GM21717 (cell line): ENCODE measurements around the gene COMT.

Source experiments
- ATAC-seq: cut with Tn5 transposase; IDR thresholded peaks from one replicate; pipeline ENCODE4 v1.9.1; 2021; ENCODE audit warnings: mild to moderate bottlenecking, moderate library complexity; ENCODE audit not compliant: unreplicated experiment

COMT gene

DNA sequence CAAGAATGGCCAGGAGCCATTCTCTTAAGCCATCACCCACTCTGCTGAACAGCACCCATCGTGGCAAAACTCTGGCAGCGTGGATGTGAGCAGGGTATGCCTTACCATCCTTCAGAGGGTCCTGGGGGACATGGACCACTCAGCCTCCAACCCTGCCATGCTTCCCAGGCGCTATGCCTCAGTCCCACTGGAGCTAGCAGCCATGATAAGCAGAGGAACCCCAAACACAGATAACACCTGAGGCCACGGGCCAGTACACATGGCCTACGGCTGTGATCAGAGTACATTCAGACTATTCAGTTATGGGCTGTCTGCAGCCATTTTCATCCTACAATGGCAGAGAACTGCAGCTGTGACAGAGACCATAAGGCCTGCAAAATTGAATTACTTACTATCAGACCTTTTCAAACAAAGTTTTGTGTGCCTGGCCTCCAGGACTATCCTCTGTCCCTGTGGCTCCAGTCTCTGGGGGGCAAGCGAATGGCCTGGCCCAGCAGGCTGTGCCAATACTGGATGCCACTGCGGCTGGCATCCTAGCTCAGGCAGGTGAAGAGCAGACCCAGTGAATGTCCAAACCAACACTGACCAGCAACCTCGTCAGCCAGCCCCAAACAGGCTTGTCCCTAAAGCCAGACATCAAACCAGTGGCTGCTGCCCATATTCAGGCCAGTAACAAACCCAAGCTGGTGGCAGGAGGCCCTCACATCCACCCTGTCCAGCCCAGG lies 68.2 kb downstream of the COMT start:
- no peak for ATAC-seq

DNA sequence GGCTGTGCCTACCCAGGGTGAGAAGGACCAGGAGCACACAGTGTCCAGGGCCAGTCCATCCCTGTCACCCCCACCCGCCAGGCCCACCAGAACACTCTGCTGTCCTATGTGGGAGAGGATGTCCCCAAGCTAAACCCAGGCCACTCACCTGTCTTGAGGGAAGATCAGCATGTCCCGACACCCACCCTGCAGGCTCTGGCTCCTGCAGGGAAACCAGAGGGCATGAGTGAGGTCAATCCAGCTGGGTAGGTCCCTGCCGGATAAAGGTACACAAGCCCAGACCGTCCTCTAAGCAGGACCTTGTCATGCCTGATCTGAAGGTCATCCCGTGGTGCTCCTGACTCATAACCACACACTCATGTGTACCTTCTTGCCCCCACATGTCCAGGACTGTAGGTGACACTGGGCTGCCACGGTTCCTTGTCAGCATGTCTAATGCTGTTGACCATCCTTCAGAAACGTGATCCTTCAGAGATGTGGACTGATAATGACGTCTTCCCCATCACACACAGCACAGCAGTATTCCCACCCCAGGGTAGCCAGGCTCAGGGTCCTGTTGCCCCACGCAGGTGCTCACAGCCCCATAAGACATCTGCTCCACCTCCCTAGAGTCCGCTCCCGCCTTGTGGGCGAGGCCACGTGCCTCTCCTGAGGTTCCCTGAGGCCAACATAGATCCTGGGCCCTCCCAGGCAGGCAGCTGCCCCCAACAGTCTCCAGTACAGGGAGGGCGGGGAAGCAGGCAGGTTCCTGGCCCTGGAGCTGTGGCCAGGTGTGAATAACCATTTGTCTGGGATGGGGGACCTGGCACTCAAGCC lies 68.9 kb downstream of the COMT start:
- ATAC-seq: no peak

DNA sequence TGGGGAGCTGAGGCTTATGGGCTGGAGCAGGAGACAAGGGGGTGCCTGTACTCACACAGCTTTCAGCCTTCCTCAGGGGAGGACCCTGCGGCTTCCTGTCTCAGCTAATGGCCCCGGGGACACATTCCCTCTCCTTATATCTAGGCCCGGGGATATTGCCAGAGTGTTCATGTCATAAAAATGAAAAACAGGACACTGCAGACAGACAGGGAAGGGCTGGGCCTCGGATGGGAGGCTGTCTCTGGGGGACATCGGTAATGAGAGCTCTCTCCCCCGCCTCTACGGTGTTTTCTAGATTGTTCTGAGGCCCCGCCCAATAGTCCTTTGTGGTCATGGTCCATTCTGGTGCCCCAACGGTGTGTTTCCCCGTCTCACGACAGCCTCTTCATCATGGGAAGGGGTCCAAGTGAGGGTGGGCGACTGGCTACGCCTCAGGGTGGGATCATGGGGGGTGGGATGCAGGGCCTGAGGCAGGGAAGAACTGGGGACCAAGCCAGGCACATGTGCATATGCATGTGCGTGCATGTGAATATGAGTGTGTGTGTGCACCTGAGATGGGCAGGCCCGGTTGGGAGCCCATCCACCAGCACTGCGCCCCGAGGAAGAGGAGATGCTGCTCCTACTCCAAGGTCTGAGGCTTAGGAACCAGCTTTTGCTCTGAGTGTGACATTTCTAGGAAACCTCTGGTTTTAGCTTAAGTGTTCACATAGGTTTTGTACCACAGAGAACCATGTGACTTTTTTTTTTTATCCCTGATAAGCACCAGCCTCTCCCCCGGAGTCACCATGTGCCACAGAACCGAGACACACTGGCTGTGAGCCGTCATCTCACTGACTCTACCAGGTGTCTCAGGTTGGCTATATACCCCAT lies 69.8 kb downstream of the COMT start:
- no peak for ATAC-seq

DNA sequence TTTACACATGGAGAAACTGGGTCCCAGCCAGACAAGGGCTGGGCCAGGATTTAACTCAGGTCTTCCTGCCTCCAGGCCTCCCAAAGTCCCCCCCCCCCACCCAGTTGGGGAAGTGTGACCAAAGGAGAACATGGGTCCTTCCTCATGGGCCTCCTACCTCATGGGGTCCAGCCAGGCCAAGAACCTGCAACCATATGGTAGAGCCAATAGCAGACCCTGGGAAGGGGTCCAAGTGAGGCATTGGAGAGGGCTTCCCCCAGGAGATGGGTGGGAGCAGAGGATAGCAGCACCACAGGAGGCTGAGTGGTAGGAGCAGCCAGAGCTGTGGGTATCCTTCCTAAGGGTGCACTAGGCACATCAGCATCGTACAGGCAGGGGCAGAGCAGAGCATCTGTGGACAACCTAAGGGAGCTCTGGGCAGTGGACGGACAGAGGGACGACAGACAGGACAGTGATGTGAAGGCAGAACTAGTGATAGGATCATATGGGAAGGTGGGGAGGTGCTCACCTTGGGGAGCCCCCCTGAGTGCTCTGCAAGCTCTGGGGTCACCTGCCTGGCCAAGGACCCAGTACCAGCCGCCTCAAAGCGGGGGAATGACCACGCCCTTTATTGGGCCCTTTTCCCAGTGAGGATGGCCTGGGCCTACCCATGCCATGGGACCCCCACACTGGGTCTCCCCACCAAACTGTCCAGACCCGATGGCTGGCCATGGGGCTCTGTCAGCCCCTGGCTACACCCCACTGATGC lies 70.6 kb downstream of the COMT start:
- ATAC-seq: no peak

DNA sequence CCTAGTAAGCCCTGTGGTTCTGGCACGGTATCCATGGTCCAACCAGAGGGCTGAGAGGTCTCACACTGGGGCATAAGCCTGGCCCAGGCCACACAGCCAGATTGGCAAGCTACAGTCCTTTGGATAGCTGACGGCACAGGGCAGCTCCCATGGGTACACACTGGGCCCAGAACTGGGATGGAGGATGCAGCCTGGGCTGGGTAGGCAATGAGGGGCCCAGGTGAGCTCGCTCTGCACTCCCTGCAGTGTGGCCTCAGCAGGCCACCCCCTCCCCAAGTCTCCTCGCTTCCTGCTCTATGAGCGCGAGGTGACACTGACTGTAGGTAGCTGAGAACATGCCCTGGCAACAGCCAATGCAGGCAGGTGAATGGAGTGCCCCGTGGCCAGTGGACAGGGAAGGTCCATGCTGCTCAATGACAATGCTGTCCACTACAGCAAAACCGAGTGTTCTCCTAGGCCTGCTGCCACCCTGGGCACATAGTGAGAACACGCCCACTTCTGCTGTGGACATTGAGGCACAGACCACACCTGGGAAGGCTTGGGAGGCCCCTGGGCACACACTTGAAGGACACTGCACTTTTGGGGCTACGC lies 71.3 kb downstream of the COMT start:
- ATAC-seq: no peak

DNA sequence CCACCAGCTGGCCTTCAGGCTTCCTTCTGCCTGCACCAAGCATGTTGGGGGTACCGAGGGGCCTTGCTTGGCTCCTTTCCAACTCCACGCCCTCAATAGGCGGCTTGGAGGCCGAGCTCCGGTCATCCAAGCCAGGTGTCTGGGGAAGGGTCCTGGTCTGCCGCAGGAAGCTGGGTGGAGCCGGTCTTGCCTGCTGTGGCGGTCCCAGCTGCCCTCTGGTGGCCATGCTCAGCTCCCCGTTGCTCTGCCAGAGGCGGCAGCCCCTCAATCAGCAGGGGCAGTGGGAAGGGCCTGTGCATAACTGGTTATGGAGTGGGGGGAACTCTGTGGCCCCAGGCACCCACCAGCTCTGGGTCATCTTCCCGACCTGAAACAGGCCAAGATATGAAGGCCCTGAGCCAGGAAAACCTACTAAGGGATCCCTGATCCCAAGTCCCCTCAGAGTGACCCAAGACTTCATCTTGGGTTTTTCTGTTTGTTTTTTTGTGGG lies 71.9 kb downstream of the COMT start:
- ATAC-seq: no peak

DNA sequence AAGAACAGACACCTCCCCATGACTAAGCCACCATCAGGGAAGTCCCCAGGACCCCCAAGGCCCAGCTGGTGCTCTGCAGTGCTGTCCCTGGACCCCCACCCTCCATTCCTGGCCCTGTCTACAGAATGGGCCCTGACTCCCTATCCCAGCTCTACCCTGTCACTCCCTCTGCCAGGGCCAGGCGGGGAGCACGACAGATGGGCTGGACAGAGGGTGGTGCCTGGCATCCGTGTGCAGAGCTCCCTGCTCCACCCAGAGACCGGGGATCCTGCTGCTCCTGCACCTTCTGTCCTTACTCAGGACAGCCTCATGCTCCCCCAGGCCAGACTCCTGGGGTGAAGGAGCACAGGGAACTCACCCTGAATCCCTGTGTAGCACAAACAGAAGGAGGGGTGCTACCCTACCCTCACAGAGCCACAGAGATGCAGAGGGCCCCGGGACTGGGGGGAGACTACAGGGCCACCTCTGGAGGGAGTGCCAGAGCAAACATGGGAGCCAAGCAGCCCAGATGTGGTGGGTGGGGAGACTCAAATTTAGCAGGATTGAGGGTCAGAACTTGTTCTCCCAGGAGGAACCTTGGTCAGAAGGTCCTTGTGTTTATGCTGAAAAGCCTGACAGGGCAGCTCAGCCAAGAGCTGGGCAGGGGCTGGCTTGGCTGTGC lies 73.1 kb downstream of the COMT start:
- no peak for ATAC-seq

DNA sequence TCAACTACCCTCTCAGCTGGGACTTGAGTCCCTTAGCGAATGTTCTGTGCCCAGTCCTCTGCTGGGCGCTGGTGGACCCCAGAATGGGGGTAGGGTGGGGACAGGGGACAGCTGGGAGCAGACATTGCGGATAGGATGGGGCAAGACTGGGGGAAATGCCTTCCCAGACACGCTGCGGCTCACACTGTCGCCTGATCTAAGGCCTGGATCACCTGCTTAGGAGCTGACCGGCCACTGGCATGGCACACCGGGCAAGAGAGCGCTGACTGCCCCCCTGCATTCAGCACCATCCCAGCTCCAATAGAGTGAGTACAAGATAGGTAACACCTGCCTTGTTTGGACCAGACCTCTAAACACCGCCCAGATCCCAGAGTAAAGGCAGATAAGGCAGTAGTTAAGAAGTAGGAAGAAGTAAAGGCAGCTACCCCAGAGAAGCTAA lies 73.6 kb downstream of the COMT start:
- ATAC-seq: no peak

DNA sequence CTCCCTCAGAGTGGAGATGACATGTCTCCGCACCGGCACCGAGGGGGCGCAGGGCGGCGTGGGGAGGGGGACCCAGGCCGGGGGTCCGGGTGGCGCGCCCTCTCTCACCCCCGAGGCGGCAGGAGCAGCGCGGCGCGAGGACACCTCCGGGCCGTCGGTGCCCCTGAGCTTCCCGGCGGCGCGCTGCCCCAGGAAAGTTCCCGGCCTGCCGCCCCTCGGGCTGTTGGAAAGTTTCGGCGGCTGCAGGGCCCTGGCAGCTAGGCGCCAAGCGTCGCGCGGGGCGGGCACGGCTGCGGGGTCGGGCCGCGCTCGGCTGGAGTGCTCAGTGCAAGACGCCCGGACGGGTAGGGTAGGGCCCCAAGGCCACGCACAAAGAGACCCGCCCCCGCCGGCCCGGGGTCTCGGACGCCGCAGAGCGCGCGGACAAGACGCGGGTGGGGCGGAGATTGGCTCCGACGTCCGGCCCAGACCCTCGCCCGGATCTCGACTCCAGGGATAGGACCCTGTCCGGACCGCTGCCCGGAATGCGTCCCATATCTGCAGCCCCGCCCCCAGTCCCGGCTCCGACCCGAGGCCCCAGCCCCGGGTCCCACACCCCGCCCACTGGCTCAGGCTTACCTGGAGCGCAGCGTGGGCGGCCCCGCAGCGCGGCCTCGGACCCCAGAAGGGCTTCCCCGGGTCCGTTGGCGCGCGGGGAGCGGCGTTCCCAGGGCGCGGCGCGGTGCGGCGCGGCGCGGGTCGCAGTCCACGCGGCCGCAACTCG lies 74.6 kb downstream of the COMT start:
- ATAC-seq: no peak

DNA sequence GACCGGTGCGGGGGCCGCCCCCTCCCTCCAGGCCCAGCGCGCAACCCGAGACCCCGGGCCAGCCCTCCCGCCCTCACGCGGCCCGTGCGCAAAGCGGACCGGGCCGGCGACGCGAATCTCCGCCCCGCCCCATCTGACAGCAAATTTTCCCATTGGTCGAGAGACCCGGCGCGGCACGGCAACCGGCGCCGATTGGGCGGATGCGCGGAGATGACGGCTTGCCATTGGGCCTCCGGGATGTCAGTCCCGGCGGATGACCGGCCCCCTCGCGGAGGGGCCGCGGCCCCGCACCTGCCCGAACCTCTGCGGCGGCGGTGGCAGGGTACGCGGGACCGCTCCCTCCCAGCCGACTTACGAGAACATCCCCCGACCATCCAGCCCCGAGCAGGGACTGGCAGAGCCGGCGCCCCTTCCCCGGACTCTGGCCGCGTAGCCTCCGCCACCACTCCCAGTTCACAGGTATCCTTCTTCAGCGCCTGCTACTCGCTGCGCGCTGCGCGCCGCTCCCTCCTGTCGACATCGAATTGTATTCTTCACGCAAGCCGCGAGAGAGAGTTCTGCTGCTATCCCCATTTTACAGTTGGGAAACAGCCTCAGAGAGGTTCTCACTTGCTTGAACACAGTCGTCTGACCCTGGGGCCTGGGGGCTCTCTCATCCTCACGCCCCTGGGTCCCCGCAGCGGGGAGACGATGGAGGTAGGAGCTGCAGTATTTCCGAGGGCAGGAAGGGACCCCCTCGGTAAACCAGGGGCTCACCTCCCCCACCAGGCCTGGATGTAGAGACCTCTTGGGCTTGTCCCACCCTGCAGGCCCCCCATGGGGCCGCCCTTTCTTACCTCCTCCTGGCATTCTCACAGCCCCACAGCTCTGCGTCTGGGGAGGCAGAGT lies 75.4 kb downstream of the COMT start, which contains the start of gene ARVCF:
Gene ARVCF (minus strand): TSS at position 90 of the 888 bp plus-strand sequence. CDS start 26,029 bp downstream, outside the sequence.
- no peak for ATAC-seq

DNA sequence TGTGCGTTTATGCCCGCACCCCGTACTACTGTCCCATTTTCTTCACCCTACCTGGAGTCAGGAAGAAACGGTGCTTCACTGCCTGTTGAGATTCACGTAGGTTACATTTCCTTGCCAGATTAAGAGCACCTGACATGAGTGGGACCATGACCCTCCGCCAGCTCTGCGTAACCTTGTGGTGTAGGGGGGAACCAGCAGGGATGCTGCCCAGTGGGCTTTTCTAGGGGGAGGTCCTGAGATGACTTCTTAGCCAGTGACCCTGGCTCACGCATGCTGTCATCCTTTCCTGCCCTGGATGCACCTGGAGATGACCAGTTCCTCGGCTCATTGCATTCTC lies 76.0 kb downstream of the COMT start:
- ATAC-seq: no peak

DNA sequence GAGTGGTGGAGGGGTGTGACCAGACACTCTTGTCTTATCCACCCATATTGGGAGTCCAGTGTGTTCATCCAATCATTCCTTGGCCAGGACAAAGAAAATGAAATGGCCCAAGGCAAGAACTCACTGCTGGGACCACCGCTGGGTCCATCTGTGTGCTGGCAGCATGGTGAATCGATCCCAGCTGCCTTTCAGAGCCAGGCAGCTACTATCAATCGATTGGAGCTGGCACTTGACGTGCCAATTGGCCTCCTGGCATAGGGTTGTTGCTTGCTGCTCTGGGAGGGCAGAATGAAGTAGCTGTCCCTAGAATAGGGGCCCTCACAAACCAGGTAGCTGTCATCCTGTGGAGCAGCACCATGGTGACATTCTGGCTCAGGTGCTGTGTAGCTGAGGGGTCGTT lies 76.4 kb downstream of the COMT start:
- ATAC-seq: no peak
